Upper lobe of left lung (tissue), 4 donors: ENCODE measurements around the gene TBKBP1.

Source experiments
- POLR2A ChIP-seq, 4 donors: fragments of 450-650 bp; IDR thresholded peaks; one replicate each; pipeline ENCODE4 v1.5.1; 2016 to 2017; ENCODE audit warnings: antibody characterized with exemption in 4 of 4, mild to moderate bottlenecking in 2 of 4
- TF ChIP-seq, protein P1 (sequence below), 6 experiments: fragments of 450-650 bp in 4 of 6; fragments of 200-600 bp in 2 of 6; sonication (generic) in 2 of 6; IDR thresholded peaks; one replicate each; pipeline ENCODE4 v1.5.1; 2016 to 2019; ENCODE audit warnings: antibody characterized with exemption in 6 of 6

GRCh38 chr17:47684535-47685193 is 9.3 kb upstream of the TBKBP1 start:
- TF ChIP-seq POLR2A (IDR thresholded peaks at IDR 0.05): no peak
- TF ChIP-seq, protein P1, sequence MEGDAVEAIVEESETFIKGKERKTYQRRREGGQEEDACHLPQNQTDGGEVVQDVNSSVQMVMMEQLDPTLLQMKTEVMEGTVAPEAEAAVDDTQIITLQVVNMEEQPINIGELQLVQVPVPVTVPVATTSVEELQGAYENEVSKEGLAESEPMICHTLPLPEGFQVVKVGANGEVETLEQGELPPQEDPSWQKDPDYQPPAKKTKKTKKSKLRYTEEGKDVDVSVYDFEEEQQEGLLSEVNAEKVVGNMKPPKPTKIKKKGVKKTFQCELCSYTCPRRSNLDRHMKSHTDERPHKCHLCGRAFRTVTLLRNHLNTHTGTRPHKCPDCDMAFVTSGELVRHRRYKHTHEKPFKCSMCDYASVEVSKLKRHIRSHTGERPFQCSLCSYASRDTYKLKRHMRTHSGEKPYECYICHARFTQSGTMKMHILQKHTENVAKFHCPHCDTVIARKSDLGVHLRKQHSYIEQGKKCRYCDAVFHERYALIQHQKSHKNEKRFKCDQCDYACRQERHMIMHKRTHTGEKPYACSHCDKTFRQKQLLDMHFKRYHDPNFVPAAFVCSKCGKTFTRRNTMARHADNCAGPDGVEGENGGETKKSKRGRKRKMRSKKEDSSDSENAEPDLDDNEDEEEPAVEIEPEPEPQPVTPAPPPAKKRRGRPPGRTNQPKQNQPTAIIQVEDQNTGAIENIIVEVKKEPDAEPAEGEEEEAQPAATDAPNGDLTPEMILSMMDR (IDR thresholded peaks at IDR 0.05): no peak
